PFSK-1 (cell line): ENCODE data around the gene PILRA.

Experiments
- FOXP2 ChIP-seq: optimal IDR thresholded peaks from 2 replicates; pipeline ENCODE3; 2011; ENCODE audit warnings: borderline replicate concordance, control low read depth, inconsistent platforms; ENCODE audit not compliant: insufficient read depth; ENCODE audit errors: extremely low read length, extremely low read depth
- POLR2AphosphoS5 ChIP-seq: IDR thresholded peaks from 2 replicates; pipeline ENCODE4 v1.6.1; 2012; ENCODE audit warnings: low read depth, mild to moderate bottlenecking, control low read depth, low read length, moderate library complexity
- REST ChIP-seq, 2 experiments: IDR thresholded peaks; 2 replicates each; pipeline versions ENCODE4 v1.6.1 to v1.8.0; 2011 to 2012; ENCODE audit warnings: low read depth in 2 of 2, low read length in 2 of 2, control low read depth in 1 of 2, inconsistent platforms in 1 of 2, mild to moderate bottlenecking in 1 of 2, moderate library complexity in 1 of 2; ENCODE audit not compliant: insufficient read depth in 1 of 2
- SIN3A ChIP-seq: IDR thresholded peaks from 2 replicates; pipeline ENCODE4 v1.6.1; 2012; ENCODE audit warnings: mild to moderate bottlenecking, low read length, moderate library complexity, borderline replicate concordance; ENCODE audit not compliant: insufficient read depth
- TAF1 ChIP-seq: IDR thresholded peaks from 2 replicates; pipeline ENCODE4 v1.6.1; 2012; ENCODE audit warnings: low read length, control low read depth, borderline replicate concordance; ENCODE audit not compliant: insufficient read depth

The PILRA gene

DNA sequence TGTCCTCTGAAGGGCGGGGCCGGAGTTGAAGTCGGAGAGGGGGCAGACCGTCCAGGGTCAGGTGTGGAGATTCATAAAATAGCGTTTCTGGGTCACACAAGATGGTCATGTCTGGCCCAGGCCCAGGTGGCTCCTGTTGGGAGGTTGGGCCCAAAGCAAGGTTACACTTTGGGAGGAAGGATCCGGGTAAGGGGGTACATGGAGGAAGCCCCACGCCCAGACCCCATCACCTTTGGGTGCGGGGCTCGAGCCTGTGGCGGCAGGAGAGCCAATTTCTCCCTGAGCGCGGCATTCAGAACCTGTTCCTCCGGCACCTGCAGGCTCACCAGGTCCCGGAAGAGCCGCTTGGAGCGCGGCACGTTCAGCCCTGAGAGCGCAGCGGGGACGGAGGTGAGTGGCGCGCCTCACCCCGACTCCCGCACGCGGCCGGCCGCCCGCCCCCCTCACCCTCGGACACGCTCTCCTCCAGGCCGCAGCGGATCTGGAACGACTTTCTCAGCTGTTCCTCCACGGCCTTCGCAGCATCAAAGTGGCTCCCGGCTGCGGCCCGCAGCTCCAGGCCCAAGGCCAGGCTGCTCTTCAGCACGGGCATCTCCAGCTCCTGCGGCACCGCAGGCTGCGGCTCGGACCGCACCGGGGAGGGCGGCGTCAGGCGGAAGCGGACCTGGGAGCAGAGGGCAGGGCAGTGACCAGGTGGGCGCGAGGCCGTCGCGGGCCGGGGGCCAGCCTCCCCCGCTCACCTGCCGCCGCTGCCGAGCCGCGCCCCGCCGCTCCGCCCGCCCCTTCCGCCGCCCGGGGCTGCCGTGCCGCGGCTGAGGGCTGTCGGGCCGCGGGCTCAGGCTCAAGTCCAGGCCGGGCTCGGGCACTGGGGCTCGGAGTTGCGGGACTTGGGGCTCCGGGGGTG, 62.4 kb downstream of the PILRA start:
- no peak; the same call in 1 of the 2 replicates for TF ChIP-seq SIN3A
- no peak for TF ChIP-seq REST (IDR thresholded peaks at IDR 0.05; ENCODE audit: insufficient read depth in 1 of 2, low read depth in 2 of 2, low read length in 2 of 2)
- TF ChIP-seq TAF1, result no peak; the same call in 1 of the 2 replicates
- TF ChIP-seq POLR2AphosphoS5, result peak; percentile 67; the same call in 1 of the 2 replicates

DNA sequence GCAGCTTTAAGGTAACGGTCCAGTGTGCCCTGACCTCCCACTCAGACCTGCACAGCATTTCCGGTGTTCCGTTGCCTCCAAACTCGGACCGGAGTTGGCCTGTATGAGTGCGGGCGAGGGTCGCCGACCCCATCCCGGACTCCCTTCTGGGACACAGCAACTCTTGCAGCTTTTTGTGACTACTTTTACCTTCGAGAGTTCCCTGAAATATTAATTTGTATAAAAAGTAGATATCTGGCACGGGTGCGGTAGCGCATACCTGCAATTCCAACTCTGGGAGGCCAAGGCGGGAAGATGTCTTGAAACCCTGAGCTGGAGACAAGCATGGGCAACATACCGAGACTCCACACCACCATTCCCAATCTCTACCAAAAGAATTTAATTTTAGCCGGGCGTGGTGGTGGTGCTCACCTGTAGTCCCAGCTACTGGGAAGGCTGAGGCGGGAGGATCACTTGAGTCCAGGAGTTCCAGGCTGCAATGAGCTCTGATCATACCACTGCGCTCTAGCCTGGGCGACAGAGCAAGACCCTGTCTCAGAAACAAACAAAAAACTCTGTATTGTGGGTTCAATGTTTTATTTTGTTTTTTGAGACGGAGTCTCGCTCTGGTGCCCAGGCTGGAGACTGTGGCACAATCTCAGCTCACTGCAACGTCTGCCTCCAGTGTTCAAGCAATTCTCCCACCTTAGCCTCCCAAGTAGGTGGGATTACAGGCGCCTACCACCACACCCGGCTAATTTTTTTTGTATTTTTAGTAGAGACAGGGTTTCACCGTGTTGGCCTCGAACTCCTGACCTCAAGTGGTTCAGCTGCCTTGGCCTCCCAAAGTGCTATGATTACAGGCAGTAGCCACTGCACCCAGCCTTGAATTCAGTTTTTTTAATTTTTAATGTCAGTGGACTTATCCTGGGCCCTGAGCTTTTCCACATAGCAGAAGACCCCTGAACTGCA, 64.1 kb downstream of the PILRA start:
- TF ChIP-seq POLR2AphosphoS5 (no peak), REST (IDR thresholded peaks at IDR 0.05; ENCODE audit: insufficient read depth in 1 of 2, low read depth in 2 of 2, low read length in 2 of 2) (no peak), TAF1 (no peak), SIN3A (no peak), FOXP2 (no peak)

- no peak for TF ChIP-seq SIN3A
These were observed 64.9 kb downstream of the PILRA start for GRCh38 chr7:100438172-100438571.

- no peak for TF ChIP-seq FOXP2
- TF ChIP-seq REST (IDR thresholded peaks at IDR 0.05; ENCODE audit: insufficient read depth in 1 of 2, low read depth in 2 of 2, low read length in 2 of 2), result no peak
- no peak for TF ChIP-seq POLR2AphosphoS5
- TF ChIP-seq SIN3A, result no peak
- no peak for TF ChIP-seq TAF1
These were observed 68.6 kb downstream of the PILRA start for GRCh38 chr7:100441641-100442535.
